K562 (cell line): ENCODE data around the gene IL1RAPL2.

Source experiments
- GABPA ChIP-seq: fragments of 200-800 bp; sonication (Bioruptor generic); conservative IDR thresholded peaks from 2 replicates; pipeline ENCODE4 v1.6.1; 2016; ENCODE audit warnings: low read depth, missing genetic modification characterization, missing compliant biosample characterization
- GATAD2B ChIP-seq: fragments of 450-650 bp; IDR thresholded peaks from 2 replicates; pipeline ENCODE4 v1.6.1; 2017; ENCODE audit warnings: mild to moderate bottlenecking, borderline replicate concordance
- REST ChIP-seq, 2 experiments: fragments of 450-650 bp; formaldehyde crosslinking in 1 of 2; IDR thresholded peaks; 2 replicates each; pipeline versions ENCODE4 v1.4.0 to v1.6.1; 2014 to 2020; ENCODE audit warnings: mild to moderate bottlenecking in 2 of 2, borderline replicate concordance in 1 of 2, low read depth in 1 of 2
- U2AF1 ChIP-seq: fragments of 200-400 bp; formaldehyde crosslinking; optimal IDR thresholded peaks from 2 replicates; pipeline ENCODE3; 2017; ENCODE audit warnings: mild to moderate bottlenecking, low read depth, low read length, moderate library complexity

GRCh38 chrX:104523858-104524257, 42.1 kb upstream of the IL1RAPL2 start:
- TF ChIP-seq GATAD2B = no peak
- no peak for TF ChIP-seq REST (IDR thresholded peaks at IDR 0.05; ENCODE audit: borderline replicate concordance)
- TF ChIP-seq REST (CRISPR knock-in tag; IDR thresholded peaks at IDR 0.05; ENCODE audit: low read depth) = no peak
- no peak for TF ChIP-seq GABPA (tag)
- no peak for TF ChIP-seq U2AF1
